DOHH2 (cell line): Measurements from ENCODE around the gene RPS17.
A peak's percentile ranks its signal among the peaks of the same experiment; 100 is the strongest.

Experiments used
- H3F3A ChIP-seq: fragments of 200-600 bp; sonication (generic), shearing (Covaris generic); 2 replicates; pipeline ENCODE4 v1.6.0; 2016; ENCODE audit warnings: antibody characterized with exemption, mild to moderate bottlenecking; ENCODE audit not compliant: control insufficient read depth, insufficient read depth
- H3K27ac ChIP-seq: fragments of 200-600 bp; sonication (generic); 2 replicates; pipeline ENCODE4 v1.5.1; 2014; ENCODE audit warnings: low read depth, mild to moderate bottlenecking, low read length, moderate library complexity
- H3K27me3 ChIP-seq: fragments of 200-600 bp; sonication (generic); 2 replicates; pipeline ENCODE4 v1.6.1; 2014; ENCODE audit warnings: mild to moderate bottlenecking, low read length, mixed read lengths; ENCODE audit not compliant: control insufficient read depth
- H3K36me3 ChIP-seq: fragments of 200-600 bp; sonication (generic); 2 replicates; pipeline ENCODE4 v1.6.1; 2014; ENCODE audit warnings: mild to moderate bottlenecking, low read length, moderate library complexity, mixed read lengths; ENCODE audit not compliant: control insufficient read depth
- H3K4me1 ChIP-seq: fragments of 200-600 bp; sonication (generic); 2 replicates; pipeline ENCODE4 v1.6.1; 2014; ENCODE audit warnings: mild to moderate bottlenecking, low read length, mixed read lengths; ENCODE audit not compliant: control insufficient read depth
- H3K4me2 ChIP-seq: fragments of 200-600 bp; sonication (generic); 2 replicates; pipeline ENCODE4 v1.6.0; 2014; ENCODE audit warnings: mild to moderate bottlenecking, low read length, moderate library complexity
- H3K4me3 ChIP-seq: fragments of 200-600 bp; sonication (generic); 2 replicates; pipeline ENCODE4 v1.5.1; 2014; ENCODE audit warnings: mild to moderate bottlenecking, low read length, mixed read lengths
- H3K79me2 ChIP-seq: fragments of 200-600 bp; sonication (generic); 2 replicates; pipeline ENCODE4 v1.6.1; 2014; ENCODE audit warnings: mild to moderate bottlenecking, low read length, mixed read lengths; ENCODE audit not compliant: control insufficient read depth
- H3K9me2 ChIP-seq: fragments of 200-600 bp; sonication (generic); replicated peaks from 2 replicates; pipeline ENCODE4 v1.6.1; 2014; ENCODE audit warnings: mild to moderate bottlenecking, low read length, mixed read lengths; ENCODE audit not compliant: control insufficient read depth
- H3K9me3 ChIP-seq: fragments of 200-600 bp; sonication (generic); 2 replicates; pipeline ENCODE4 v1.6.1; 2014; ENCODE audit warnings: antibody characterized with exemption, low read length, mixed read lengths; ENCODE audit not compliant: control insufficient read depth, insufficient read depth
- H4K20me1 ChIP-seq: fragments of 200-600 bp; sonication (generic); 2 replicates; pipeline ENCODE4 v1.6.0; 2014; ENCODE audit warnings: low read depth, mild to moderate bottlenecking, antibody characterized with exemption, low read length, moderate library complexity; ENCODE audit not compliant: control insufficient read depth, insufficient read depth
- EZH2phosphoT487 ChIP-seq: fragments of 200-600 bp; sonication (generic); IDR thresholded peaks from 2 replicates; pipeline ENCODE4 v1.6.1; 2017; ENCODE audit warnings: borderline replicate concordance, mild to moderate bottlenecking, antibody characterized with exemption, low read length, moderate library complexity, mixed read lengths
- TF ChIP-seq, protein P1 (sequence below): fragments of 200-600 bp; sonication (generic); IDR thresholded peaks from one replicate; pipeline ENCODE4 v1.5.1; 2014; ENCODE audit warnings: antibody characterized with exemption, mild to moderate bottlenecking, low read depth, low read length; ENCODE audit not compliant: poor library complexity, severe bottlenecking

The RPS17 gene

DNA sequence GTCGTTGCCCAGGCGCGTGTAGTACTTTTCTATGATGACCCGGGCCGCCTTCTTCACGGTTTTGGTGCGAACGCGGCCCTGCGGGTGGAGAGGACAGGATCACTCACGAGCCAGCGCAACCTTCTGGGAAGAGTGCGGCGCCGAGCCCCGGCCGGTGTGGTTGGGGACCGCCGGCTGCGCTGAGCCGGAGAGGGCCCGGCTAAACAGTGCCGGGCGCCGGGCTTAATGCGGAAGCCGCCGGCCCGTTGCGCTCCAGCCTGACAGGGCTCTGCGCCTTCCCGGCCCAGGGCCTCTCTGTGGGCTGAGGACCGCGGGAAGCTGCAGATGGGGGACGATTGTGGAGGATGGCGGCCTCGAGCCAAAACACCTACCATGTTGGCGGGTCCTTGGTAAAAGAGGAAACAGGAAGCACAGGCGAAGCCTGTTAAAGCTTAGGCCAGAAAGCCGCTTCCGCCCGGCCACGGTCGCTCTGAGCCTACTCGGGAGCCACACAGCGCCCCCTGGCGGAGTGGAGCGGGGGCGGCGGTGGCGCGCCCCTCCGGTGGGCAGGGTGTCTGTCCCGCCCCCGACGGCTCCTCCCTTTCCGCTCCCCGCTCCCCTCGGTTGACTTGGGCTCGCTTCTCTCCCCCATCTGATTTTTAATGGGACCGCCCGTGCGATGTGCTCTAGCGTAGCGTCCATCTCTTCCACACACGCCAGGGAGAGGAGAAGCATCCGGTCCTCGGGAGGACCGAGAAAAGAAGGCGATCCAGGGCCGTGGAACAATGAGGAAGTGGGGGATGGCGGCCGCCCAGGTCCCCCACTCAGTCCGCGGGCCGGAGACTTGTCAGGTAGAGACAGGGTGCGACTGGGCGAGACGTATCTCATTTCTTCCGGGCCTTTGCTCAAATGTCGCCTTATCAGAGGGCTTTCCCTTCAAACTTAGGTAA is at the start of gene RPS17:
Gene RPS17, minus strand, starts transcription at position 403 of the 929 bp plus-strand sequence. Its CDS starts 29 bp downstream, at position 374.
- Histone ChIP-seq H3K9me3 (no peaks in the 10 kb centered on the region), H3K4me1 (peaks cover 26% of the 10 kb centered on the region), H3K36me3 (peaks cover 54% of the 10 kb centered on the region), H3K9me2 (no peaks in the 10 kb centered on the region), H4K20me1 (peaks cover 27% of the 10 kb centered on the region), H3K4me2 (peak within 1 kb of the TSS; percentile 98), H3F3A (peaks cover 46% of the 10 kb centered on the region), H3K27me3 (peaks cover under 1% of the 10 kb centered on the region; the same call in 1 of the 2 replicates), H3K4me3 (peak within 1 kb of the TSS; percentile 86), H3K27ac (peak within 1 kb of the TSS; percentile 81), H3K79me2 (peaks cover 53% of the 10 kb centered on the region)
- no peak for TF ChIP-seq EZH2phosphoT487
- TF ChIP-seq, protein P1, sequence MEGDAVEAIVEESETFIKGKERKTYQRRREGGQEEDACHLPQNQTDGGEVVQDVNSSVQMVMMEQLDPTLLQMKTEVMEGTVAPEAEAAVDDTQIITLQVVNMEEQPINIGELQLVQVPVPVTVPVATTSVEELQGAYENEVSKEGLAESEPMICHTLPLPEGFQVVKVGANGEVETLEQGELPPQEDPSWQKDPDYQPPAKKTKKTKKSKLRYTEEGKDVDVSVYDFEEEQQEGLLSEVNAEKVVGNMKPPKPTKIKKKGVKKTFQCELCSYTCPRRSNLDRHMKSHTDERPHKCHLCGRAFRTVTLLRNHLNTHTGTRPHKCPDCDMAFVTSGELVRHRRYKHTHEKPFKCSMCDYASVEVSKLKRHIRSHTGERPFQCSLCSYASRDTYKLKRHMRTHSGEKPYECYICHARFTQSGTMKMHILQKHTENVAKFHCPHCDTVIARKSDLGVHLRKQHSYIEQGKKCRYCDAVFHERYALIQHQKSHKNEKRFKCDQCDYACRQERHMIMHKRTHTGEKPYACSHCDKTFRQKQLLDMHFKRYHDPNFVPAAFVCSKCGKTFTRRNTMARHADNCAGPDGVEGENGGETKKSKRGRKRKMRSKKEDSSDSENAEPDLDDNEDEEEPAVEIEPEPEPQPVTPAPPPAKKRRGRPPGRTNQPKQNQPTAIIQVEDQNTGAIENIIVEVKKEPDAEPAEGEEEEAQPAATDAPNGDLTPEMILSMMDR = peak; percentile 90

DNA sequence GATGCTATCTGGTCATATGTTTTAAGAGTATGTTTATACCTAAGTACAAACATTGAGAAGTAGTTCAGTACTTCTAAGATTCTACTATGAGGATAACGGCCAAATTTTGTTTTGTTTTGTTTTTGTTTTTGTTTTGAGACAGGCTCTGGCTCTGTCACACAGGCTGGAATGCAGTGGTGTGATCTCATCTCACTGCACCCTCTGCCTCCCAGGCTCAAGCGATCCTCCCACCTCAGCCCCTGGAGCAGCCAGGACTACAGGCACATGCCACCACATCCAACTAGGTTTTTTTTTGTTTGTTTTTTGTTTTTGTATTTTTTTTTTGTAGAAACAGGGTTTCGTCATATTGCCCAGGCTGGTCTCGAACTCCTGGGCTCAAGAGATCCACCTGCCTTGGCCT is 47.5 kb upstream of the RPS17 start:
- H3K4me1 ChIP-seq = no peaks in the 10 kb centered on the region

DNA sequence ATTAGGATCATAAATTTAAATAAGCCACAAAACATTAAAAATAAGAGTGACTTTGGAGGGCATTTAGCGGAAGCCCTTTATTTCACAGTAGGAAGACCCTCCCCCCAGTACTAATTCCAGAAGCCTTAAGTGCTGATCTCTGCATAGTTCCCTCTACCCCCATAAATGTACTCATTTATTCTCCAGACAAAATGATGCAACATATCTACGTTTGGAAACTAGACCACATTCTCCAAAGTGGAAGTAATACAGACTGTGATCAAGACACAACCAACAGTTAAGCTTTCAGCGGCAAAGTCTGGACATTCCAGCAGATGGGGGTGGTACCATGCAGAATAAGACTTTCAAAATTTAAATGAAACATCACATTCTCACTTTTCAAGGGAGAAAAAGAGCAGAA is 44.8 kb upstream of the RPS17 start:
- no peaks in the 10 kb centered on the region for H3K4me1 ChIP-seq
- H3K4me2 ChIP-seq = no peak overlapping the region
- no peaks in the 10 kb centered on the region for H3K79me2 ChIP-seq
- no peak overlapping the region for H3K27ac ChIP-seq
- H4K20me1 ChIP-seq = no peaks in the 10 kb centered on the region
- no peaks in the 10 kb centered on the region for H3F3A ChIP-seq
- H3K36me3 ChIP-seq = no peaks in the 10 kb centered on the region
- TF ChIP-seq EZH2phosphoT487 = no peak
- TF ChIP-seq, protein P1 = no peak
- H3K9me3 ChIP-seq = no peaks in the 10 kb centered on the region
- H3K4me3 ChIP-seq = no peak overlapping the region
- peaks cover 12% of the 10 kb centered on the region for H3K27me3 ChIP-seq
- no peaks in the 10 kb centered on the region for H3K9me2 ChIP-seq

More for the DNA sequence above, 47.5 kb upstream of the RPS17 start:
- no peaks in the 10 kb centered on the region for H4K20me1 ChIP-seq
- no peak overlapping the region for H3K4me2 ChIP-seq
- H3K36me3 ChIP-seq = no peaks in the 10 kb centered on the region
- no peaks in the 10 kb centered on the region for H3K9me3 ChIP-seq
- H3F3A ChIP-seq = no peaks in the 10 kb centered on the region
- TF ChIP-seq EZH2phosphoT487 = no peak
- TF ChIP-seq, protein P1 = no peak
- peaks cover 15% of the 10 kb centered on the region for H3K27me3 ChIP-seq
- no peak overlapping the region for H3K27ac ChIP-seq
- no peak overlapping the region for H3K4me3 ChIP-seq
- H3K9me2 ChIP-seq = no peaks in the 10 kb centered on the region
- no peaks in the 10 kb centered on the region for H3K79me2 ChIP-seq
